AML-193 (cell line): ENCODE results near the gene ALX4.

ENCODE experiments used
- DNase-seq, 2 experiments: peaks; one replicate each; lab custom pipeline; 2025; lab: John Stamatoyannopoulos, UW

Gene ALX4

DNA sequence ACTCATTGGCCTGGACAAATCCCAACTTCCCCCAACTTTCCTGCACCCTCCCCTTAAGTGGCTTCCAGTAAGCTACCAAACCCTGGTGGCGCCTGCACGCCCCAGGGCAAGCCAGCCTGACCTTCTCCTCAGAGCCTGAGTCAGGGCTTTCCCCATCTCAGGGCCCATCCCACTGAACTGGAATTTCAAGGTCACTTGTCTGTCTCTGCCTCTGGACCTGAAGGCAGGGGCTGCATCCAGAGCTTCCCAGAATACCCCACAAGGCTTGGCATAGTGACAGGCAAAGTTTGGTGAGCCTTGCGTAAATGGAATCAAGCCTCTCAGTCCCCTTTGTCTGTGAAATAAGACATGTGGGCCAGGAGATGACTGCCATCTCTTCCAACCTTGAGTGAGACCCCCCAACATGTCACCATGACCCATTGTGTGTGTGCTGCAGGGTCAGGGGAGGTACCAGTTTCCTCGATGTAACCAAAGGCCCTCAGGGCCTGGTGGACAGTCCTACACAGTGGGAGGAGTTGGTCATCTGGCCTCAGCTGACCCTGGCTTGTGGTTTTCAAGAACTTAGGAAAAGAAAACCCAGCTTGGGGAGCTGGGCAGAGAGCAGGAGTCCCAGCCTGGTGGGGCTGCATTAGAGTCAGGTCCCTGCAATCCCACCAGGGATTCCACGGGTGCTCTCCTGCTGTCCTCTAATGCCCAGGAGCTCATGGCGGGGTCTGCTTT lies 8.9 kb downstream of the ALX4 start:
- DNase-seq = no peak

DNA sequence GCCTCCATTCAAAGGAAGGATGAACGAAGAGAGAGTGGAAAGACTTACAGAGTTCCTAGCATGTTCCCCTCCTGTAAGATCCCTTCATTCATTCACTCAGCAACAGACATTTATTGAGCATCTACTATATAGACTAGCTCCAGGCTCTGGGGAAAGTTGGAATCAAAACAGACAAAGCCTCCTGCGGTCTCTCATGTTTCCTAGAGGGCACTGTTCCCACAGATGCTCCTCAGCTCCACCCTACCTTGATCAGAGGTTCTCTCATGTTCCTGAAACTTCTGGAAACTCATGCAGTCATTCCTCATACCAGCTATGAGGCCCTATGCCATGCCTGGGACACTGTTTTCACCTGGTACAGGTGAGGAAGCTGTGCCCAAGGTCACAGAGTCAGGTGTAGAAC lies 11.1 kb downstream of the ALX4 start:
- no peak for DNase-seq

DNA sequence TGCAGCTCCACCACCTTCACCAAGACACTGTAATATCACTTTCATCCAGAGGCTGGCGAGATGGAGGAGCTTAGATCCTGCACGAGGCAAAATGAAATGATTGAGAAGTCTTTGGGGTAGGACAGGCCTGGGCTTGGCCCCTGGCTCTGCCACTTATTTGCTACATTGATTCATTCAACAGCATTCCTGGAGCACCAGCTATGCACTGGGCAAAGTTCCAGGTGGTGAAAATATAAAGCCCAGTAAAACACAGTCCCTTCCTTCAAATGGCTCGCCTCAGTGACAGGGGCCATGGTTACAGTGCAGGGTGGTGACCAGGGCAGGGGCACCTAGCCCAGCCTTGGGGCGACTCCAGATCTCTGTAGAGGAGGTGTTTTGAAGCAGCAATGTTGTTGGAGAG lies 19.7 kb downstream of the ALX4 start:
- no peak for DNase-seq

DNA sequence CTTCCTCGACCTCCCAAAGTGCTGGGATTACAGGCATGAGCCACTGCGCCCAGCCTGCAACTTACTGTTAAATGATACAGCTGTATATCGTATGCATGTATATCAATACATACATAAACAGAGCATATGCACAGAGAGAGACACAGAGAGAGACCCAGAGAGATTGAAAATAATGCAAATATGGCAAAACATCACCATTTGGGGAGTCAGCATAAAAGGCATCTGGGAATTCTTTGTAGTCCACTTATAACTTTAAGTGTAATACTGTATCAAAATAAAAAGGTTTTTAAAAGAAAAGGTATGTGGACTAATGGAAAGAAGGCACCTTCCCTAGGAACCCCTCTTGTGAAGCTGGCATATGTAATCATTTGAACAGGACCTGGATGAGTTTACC lies 21.8 kb downstream of the ALX4 start:
- DNase-seq = no peak

DNA sequence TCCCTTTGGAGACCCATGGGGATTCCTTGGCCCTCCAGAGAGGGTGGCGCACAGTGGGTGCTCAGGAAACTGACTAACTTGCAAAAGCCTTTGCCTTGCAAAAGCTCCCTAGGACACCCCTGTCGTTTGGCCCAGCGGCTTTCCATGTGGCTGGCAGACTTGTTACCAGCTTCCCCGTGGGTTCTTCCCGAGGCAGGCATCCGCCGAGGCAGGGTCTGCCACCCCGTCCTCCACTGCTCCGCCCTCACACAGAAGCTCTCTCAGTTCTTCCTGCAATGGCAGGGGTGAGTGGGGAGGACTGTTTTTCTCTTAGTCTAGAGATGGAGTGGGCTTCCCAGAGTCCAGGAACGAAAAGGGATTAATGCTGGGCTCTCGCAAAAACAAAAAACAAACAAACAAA lies 23.0 kb downstream of the ALX4 start:
- DNase-seq = no peak

DNA sequence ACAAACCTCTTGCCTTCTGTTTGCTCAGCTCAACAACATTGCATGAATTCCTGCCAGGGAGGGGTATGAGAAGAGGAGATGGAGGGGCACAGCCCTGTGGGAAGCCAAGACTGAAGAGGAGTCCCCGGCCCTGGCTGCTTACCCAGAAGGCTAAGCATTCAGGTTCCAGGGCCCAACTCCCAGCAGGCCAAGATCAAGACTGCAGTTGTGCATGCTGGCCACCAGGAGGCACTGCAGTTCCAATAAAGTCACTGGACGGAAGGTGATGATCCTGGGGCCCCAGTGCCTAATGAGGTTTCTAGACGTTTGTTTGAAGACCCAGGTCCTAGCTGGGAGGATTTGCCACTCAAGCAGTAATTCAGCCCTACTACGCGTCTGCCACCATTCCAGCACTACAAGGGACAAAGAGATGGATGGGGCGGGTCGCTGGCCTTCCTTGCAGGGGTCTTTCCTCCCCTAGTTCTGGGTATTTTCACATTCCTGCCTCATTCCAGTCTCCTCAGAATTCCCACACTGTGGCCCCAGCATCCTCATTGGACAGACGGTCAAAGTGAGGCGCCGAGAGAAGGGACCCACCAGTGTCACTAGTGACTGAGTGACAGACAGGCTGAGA lies 23.6 kb downstream of the ALX4 start:
- peak; percentile 41 to 54 for DNase-seq

DNA sequence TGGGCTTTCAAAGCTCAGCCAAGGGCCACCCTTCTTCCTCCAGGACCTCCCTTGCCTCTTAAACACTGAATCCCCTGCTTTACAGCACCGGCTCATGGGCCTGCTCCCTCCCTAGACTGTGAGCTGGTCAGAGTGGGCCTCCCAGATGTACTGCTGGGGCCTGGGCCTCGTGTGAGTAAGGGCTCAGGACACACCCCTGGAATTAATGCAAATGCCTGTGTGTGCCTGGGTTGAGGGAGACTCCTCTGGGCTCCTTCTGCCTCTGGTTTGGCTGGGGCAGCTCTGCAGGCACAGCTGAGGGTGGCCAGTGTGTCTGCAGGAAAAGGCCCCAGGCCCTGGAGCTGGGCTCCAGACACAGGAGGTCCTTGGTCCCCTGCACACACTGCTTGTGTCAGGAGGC lies 24.2 kb downstream of the ALX4 start:
- DNase-seq = no peak

DNA sequence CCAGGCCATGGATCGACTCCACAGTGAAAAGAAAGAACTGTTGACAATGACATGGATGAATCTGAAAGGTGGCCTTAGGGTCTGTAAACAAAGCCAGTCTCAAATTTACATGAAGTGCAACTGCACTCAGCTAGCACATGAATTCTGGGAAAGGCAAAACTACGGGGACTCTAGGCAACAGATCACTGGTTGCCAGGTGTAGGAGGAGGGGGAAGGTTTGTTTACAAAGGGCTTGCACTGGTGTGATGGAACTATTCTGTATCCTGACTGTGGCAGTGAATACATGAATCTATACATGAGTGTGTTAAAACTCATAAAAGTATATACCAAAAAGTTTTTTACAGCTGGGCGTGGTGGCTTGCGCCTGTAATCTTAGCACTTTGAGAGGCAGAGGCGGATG lies 27.3 kb downstream of the ALX4 start:
- DNase-seq = no peak

DNA sequence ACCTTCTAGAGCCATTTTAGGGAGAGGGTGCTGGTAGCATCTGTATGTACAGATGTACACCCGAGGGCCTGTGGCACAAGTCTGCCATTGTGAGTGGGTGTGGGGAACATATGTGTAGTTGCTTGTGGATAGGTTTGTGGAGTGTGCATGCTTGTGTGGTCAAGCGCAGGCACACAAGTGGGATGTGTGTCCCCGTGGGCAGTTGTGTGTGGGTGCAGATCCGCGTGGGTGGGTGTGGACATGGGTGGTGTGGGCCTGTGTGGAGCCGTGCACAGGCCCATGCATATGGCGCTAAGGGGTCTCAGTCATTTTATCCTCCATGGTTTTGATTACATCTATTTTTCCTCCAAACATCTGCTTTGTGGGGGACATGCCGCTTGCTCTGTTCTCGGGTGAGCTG lies 28.8 kb downstream of the ALX4 start:
- DNase-seq = no peak

DNA sequence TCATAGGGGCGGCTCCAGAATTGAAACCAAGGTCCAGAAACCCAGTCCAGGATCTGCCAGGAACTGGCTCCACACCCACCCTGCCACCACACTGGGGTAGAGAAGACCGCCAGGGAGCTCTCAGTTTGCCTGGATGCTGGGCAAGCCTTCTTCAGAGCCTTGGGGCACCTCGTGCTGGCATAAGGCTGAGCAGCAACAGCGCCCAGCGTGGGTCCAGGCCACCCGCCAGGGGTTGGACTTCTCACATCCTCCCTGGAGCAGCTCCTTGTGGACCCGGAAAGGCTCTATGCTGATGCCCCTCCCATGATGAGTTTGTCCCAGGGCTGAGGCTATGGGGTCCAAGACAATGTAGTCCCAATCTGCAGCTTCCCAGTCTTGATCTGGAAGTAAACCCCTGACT lies 29.7 kb downstream of the ALX4 start:
- DNase-seq = no peak

DNA sequence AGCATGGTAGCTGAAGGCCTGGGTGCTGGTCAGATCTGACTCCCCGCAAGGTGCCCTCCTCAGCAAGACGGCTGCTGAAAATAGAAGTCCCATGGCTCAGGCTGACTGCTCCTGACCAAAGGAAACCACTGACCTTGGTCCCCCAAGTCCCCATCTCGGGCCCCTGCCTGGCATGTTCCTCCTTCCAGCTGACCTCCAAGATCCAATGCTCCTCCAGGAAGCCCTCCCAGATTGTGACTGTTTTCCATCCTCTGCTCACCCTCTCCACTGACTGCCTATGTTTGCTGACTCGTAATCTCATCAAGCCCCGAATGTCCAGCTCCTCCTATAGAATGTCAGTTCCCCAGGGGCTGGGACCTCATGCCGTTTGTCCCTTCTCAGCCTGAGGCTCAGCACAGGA lies 30.5 kb downstream of the ALX4 start:
- no peak for DNase-seq

DNA sequence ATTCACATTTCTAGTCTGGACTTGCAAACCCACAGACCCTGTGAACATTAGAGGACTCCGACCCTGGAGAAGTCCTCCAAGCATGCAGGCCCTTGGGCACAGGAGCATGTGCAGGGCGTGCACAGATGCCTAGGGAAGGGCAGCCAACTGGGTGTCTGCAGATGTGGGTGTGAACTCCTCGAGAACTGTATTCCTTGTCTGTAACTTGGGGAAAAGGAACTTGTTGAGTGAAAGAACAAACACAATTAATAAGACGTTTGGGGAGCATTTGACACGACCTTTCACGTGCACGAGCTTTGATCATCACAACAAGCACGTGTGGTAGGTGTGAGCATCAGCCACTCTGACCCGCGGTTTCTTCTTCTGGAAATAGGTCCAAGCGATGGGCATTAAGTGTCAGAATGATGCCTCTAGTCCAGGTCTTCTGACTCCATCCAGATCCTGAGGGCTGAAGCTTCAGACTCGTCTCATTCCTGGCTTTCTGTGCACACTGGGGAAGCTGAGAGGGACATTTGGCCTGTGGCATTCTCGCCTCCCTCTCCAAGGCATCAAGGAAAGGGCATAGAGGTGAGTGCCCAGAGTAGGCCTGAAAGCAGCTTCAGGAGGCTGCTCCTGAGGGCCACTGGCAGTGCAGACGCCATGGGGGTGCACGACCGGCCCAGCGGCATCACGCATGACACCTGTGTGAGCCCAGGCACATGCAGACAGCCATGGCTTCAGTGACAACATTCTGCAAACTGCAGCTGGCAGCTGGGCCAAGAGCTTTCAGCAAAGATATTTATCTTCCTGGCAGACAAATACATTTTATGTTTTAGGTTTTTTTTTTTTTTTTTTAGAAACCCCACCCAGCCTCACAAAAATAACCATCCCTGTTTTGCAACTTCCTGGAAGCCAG lies 32.5 kb downstream of the ALX4 start:
- no peak for DNase-seq

DNA sequence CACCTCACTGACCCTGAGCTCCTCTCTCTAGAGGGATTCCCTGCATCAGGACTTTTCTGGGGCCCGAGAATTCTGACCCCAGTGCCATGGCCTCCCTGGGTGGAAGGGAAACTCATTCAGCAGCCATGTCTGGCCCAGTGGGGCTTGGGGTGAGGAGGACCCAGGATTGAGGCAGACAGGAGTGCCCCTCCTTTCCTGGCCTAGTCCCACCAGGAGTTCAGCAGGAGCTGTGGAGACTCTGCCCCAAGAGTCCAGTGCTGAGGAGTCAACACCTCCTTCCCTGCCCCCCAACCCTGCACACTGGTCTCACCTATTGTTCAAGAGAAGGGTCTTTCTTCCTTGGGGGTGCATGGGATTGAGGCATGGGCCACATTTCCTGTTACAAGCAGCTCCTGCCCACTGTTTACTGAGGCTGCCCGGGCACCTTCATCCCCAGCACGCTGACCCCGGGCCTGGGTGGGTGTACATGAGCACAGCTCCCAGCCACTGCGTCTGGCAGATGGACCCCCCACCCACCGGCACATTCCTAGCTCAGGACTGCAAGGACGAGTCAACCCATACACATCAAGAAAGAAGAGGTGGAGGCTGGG lies 33.9 kb downstream of the ALX4 start:
- DNase-seq = no peak

DNA sequence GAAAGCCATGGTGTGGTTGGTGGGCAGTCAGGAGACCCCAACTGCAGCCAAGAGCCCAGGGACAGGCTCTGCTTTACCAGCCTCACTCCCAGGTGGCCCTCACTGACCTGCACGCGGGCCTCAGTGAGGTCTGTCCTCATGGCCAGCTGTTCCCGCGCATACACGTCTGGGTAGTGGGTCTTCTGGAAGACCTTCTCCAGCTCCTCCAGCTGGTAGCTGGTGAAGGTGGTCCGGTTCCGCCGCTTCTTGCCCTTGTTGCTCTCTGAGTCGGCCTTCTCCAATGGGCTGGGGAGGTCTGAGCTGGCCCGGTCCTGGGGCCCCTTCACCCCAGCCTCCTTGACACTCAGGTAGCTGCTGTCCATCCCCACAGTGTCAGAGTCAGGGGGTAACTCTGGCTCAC lies 34.7 kb downstream of the ALX4 start:
- DNase-seq = no peak

DNA sequence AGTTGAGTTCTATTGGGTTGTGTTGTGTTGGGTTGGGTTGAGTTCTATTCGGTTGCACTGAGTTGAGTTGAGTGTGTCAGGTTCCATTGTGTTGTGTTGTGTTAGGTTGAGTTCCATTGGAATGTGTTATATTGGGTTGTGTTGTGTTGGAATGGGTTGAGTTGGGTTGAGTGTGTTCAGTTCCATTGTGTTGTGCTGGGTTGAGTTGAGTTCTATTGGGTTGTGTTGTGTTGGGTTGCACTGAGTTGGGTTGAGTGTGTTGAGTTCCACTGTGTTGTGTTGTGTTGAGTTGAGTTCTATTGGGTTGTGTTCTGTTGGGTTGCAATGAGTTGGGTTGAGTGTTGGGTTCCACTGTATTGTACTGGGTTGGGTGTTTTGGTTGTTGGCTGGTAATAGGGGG lies 35.5 kb downstream of the ALX4 start:
- DNase-seq = no peak

DNA sequence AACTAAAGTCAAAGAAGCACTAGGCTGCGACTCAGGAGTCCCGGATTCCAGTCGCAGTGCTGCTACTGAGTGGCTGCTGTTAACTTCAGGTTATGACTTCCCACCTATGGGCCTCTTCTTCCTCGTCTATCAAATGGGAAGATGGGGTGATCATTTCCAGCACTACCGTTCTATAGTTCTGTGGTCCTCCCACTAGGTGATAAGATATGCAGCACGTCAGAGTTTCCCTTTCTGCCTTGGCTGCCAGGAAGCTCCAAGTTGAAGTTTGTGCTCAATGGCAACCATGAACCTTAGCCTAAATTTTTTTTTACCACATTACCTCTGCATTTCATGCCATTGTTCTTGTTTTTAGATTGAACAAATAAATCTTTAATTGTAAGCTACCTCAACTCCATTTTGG lies 38.7 kb downstream of the ALX4 start:
- DNase-seq = no peak

DNA sequence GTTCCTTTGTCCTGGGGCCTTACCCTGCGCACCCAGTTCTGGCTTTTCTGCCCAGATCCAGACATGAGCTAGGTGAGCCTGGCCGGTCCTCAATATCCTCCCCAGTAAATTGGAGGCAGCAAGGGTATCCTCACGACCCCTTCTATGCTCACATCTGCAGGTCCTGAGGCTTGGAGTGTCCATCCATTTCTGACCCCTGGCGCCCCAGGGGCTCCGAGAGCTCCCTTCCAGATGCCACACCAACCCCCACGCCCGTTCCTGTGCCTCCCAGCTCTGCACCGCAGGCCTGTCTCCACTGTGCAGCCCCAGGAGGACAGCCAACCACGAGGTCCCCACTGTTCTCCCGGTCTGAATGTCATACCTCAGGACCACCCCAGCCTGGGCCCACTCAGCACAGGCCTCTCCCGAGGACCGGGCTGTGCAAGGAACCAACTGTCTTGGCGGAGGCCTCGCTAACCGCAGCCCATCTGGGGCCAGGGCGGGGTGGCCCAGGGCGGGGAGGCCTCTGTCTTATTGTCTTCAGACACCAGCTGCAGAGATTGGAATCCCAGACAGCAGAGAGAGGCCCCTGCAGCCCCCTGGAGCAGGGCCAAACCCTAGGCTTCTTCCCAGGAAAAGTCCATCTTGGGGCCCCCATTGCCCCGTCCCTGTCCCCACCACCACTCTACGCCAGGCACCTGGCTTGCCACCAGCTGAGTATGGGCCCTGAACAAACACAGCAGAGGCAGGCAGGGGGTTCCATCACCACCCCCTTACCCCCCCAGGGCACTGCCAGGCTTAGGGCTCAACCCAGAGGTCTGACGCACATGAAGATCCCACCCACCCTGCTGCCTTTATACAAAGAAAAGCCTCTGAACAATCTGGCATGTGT lies 39.3 kb downstream of the ALX4 start:
- no peak for DNase-seq

DNA sequence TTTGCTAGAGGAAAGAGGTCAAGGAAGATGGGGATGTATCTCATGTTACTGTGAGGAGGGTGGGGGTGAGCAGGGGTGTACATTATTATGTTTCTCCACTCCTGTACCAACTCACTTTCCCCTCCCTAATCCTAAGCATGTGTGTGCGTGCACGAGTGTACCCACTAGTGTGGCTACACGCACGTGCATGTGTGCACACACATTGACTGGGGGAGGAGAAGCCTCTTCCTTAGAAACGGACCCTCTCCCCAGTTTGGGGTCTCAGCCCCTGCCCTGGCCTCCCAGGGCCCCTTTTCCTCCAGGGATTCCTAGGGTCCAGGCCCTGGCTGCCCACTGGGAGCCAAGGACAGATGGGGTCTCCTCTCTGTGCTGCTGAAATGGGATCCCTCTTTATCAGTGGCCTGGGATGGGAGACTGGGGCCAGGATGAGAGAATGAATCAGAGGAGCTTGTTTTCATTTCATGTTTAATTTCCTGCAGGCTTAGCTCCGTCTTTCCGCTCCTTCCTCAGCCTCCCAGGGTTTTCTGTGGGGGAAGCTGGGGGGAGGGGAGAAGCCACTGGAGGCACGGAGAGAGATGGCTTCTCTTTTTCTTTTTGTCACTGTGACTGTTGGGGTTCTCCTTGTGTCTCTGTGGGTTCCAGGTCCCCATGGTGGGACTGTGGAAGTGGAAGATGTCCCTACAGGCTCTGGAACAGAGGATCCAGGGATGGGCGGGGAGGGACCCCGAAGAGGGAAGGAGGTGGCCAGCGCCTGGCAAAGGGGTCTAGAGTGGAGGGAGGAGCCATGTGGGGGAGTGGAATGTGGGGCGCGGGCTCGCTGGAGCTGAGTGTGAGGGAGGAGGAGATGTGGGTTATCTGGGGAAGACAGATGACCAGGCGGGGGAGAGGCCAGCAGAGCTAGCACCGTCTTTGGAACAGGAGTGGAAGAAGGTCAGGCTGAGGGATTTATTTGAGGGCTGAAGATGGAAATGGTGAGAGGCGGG lies 40.3 kb downstream of the ALX4 start:
- DNase-seq = no peak

DNA sequence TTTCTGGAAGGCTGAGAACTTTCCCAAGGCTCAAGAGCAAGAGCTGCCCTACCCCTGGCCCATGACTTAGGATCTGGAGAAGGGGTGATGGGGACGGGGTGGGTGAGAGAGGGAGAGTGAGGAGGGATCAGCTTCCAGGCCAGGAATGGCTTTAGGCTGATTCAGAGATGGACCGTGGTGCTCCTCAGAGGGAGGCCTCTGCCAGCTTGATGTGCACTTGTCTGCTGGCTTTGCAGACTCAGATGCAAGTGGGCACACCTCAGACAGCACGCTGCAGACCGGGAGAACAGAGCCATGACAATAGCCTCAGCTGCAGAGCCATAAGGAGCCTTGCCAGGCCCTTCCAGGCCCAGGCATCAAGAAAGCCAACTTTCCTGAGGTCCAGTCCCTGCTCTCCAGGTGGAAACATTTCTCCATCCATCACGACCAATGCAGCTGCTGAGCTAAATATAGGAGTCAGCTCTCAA lies 41.3 kb downstream of the ALX4 start:
- no peak for DNase-seq
